Uterus (tissue), 4 donors: Measurements from ENCODE around the gene L2HGDH. TPM values are rescaled to one million over a fixed set of nuclear protein-coding genes. Genes with fewer than 3 reads are reported as not detected.

Source experiments
- DNase-seq, 2 donors: peaks; one replicate each; pipeline ENCODE4 v3.0.0-alpha.2; 2019 to 2020
- H3K27ac ChIP-seq, 2 donors: fragments of 200-600 bp; sonication (generic); 1 replicate in 1 of 2; 2 replicates in 1 of 2; pipeline ENCODE4 v1.5.1; 2016 to 2018
- H3K27me3 ChIP-seq, 2 donors: fragments of 200-600 bp; sonication (generic); one replicate each; pipeline ENCODE4 v1.5.1; 2018 to 2019; ENCODE audit warnings: control low read depth in 1 of 2
- H3K36me3 ChIP-seq, 2 donors: fragments of 200-600 bp; sonication (generic); one replicate each; pipeline ENCODE4 v1.5.1; 2019; ENCODE audit warnings: control low read depth in 1 of 2
- H3K4me1 ChIP-seq, 2 donors: fragments of 200-600 bp; sonication (generic); one replicate each; pipeline ENCODE4 v1.5.1; 2018 to 2019; ENCODE audit warnings: control low read depth in 1 of 2
- H3K4me3 ChIP-seq, 2 donors: fragments of 200-600 bp; sonication (generic); 1 replicate in 1 of 2; 2 replicates in 1 of 2; pipeline ENCODE4 v1.5.1; 2018 to 2019; ENCODE audit warnings: mild to moderate bottlenecking in 1 of 2
- H3K9me3 ChIP-seq, 2 donors: fragments of 200-600 bp; sonication (generic); one replicate each; pipeline ENCODE4 v1.5.1; 2019; ENCODE audit warnings: control low read depth in 1 of 2
- CTCF ChIP-seq, 4 experiments: fragments of 200-600 bp in 2 of 4; fragments of 450-650 bp in 2 of 4; sonication (generic) in 2 of 4; IDR thresholded peaks; one replicate each; pipeline ENCODE4 v1.5.1; 2016 to 2019; ENCODE audit warnings: antibody characterized with exemption in 4 of 4, mild to moderate bottlenecking in 2 of 4, moderate library complexity in 1 of 4
- POLR2A ChIP-seq, 2 donors: fragments of 450-650 bp; IDR thresholded peaks; one replicate each; pipeline ENCODE4 v1.6.1; 2016; ENCODE audit warnings: antibody characterized with exemption in 2 of 2, mild to moderate bottlenecking in 1 of 2, moderate library complexity in 1 of 2
- intact Hi-C: fragments of 100-400 bp; cut with DNase I; formaldehyde crosslinking; loops from one replicate; pipeline ENCODE4 v1.15.1; 2023; ENCODE audit warnings: low total_unique reads
- total RNA-seq, 4 donors: library from RNA; depleted of rRNA in 3 of 4; stranded (reverse); fragments of >200 nt in 3 of 4; gene quantifications; one replicate each; pipeline versions ENCODE4 v1.1.0 to v1.2.4, GENCODE V29; 2014 to 2023
- donor health status: DM: yes; HTN: yes; CAD: no.

The L2HGDH gene
- total RNA-seq, 4 donors from 2014 or later = 0.29 to 7.9 (median 2.5) TPM

GRCh38 chr14:50260072-50260471, 52.0 kb downstream of the L2HGDH start:
- intact Hi-C loops = no loop called here
- no peaks in the 10 kb centered on the region for H3K36me3 ChIP-seq

GRCh38 chr14:50257732-50258131, 54.3 kb downstream of the L2HGDH start:
- Histone ChIP-seq H3K4me3 (no peak overlapping the region), H3K36me3 (no peaks in the 10 kb centered on the region), H3K27me3 (no peaks in the 10 kb centered on the region), H3K9me3 (no peaks in the 10 kb centered on the region), H3K27ac (no peak overlapping the region), H3K4me1 (no peaks in the 10 kb centered on the region)
- no peak for DNase-seq
- TF ChIP-seq CTCF (IDR thresholded peaks at IDR 0.05) (no peak), POLR2A (IDR thresholded peaks at IDR 0.05) (no peak)
- intact Hi-C loops = no loop called here

More at GRCh38 chr14:50260072-50260471, 52.0 kb downstream of the L2HGDH start:
- DNase-seq = no peak
- TF ChIP-seq CTCF (IDR thresholded peaks at IDR 0.05) = no peak
- no peak for TF ChIP-seq POLR2A (IDR thresholded peaks at IDR 0.05)
- H3K9me3 ChIP-seq = no peaks in the 10 kb centered on the region
- no peak overlapping the region for H3K4me3 ChIP-seq
- H3K27ac ChIP-seq = no peak overlapping the region
- H3K4me1 ChIP-seq = no peaks in the 10 kb centered on the region
- no peaks in the 10 kb centered on the region for H3K27me3 ChIP-seq

GRCh38 chr14:50254248-50254647, 57.8 kb downstream of the L2HGDH start:
- TF ChIP-seq CTCF (IDR thresholded peaks at IDR 0.05) (no peak), POLR2A (IDR thresholded peaks at IDR 0.05) (no peak)
- Histone ChIP-seq H3K4me3 (no peak overlapping the region), H3K4me1 (no peaks in the 10 kb centered on the region), H3K27me3 (no peaks in the 10 kb centered on the region), H3K27ac (no peak overlapping the region), H3K9me3 (no peaks in the 10 kb centered on the region), H3K36me3 (no peaks in the 10 kb centered on the region)
- DNase-seq = no peak
- intact Hi-C loops = no loop called here

GRCh38 chr14:50249136-50249775, 62.8 kb downstream of the L2HGDH start:
- Histone ChIP-seq H3K36me3 (no peaks in the 10 kb centered on the region), H3K27ac (no peak overlapping the region), H3K9me3 (no peaks in the 10 kb centered on the region), H3K4me1 (no peaks in the 10 kb centered on the region), H3K27me3 (no peaks in the 10 kb centered on the region), H3K4me3 (no peak overlapping the region)
- intact Hi-C loops = no loop called here
- no peak for DNase-seq
- TF ChIP-seq POLR2A (IDR thresholded peaks at IDR 0.05) = no peak
- no peak for TF ChIP-seq CTCF (IDR thresholded peaks at IDR 0.05)

- Histone ChIP-seq H3K4me3 (no peak overlapping the region), H3K27me3 (no peaks in the 10 kb centered on the region), H3K36me3 (no peaks in the 10 kb centered on the region), H3K27ac (no peak overlapping the region), H3K4me1 (no peaks in the 10 kb centered on the region), H3K9me3 (no peaks in the 10 kb centered on the region)
- no peak for TF ChIP-seq CTCF (IDR thresholded peaks at IDR 0.05)
- DNase-seq = no peak
- intact Hi-C loops = no loop called here
Observed at GRCh38 chr14:50247245-50247644, 64.8 kb downstream of the L2HGDH start.
